ENCODE data around the gene SDR42E2.

DNA sequence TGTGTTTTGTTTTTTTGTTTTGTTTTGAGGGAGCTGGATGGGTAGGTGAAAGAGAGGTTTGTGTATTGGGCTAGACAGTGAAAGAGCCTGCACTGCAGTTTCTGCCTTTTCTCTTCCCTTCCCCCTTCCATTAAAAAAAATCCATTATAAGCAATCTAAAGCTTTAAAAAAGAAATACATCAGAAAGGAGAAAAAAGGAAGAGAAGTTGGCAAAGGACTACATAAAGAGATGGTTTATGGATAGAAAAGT lies 33.1 kb downstream of the SDR42E2 start:
- TF ChIP-seq, protein P1, sequence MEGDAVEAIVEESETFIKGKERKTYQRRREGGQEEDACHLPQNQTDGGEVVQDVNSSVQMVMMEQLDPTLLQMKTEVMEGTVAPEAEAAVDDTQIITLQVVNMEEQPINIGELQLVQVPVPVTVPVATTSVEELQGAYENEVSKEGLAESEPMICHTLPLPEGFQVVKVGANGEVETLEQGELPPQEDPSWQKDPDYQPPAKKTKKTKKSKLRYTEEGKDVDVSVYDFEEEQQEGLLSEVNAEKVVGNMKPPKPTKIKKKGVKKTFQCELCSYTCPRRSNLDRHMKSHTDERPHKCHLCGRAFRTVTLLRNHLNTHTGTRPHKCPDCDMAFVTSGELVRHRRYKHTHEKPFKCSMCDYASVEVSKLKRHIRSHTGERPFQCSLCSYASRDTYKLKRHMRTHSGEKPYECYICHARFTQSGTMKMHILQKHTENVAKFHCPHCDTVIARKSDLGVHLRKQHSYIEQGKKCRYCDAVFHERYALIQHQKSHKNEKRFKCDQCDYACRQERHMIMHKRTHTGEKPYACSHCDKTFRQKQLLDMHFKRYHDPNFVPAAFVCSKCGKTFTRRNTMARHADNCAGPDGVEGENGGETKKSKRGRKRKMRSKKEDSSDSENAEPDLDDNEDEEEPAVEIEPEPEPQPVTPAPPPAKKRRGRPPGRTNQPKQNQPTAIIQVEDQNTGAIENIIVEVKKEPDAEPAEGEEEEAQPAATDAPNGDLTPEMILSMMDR (conservative IDR thresholded peaks at IDR 0.05; ENCODE audit: low read depth, low read length), result no peak
- TF ChIP-seq, protein P2, sequence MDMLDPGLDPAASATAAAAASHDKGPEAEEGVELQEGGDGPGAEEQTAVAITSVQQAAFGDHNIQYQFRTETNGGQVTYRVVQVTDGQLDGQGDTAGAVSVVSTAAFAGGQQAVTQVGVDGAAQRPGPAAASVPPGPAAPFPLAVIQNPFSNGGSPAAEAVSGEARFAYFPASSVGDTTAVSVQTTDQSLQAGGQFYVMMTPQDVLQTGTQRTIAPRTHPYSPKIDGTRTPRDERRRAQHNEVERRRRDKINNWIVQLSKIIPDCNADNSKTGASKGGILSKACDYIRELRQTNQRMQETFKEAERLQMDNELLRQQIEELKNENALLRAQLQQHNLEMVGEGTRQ (IDR thresholded peaks at IDR 0.05; ENCODE audit: low read depth, low read length), result no peak
- TF ChIP-seq CEBPB (IDR thresholded peaks at IDR 0.05; ENCODE audit: low read depth, low read length), result no peak

Data from IMR-90 (cell line).